GM12864 (cell line): ENCODE data around the gene STK33.

Source experiments
- DNase-seq: peaks from one replicate; pipeline ENCODE4 v3.0.0-alpha.2; 2011; ENCODE audit warnings: low read depth
- H3K4me3 ChIP-seq: 2 replicates; pipeline ENCODE4 v1.5.1; 2011; ENCODE audit warnings: mild to moderate bottlenecking, low read depth, low read length, control low read depth
- CTCF ChIP-seq: IDR thresholded peaks from 2 replicates; pipeline ENCODE4 v1.5.1; 2011; ENCODE audit warnings: low read depth, mild to moderate bottlenecking, moderate library complexity, low read length, control low read depth, inconsistent platforms; ENCODE audit errors: missing control alignments

The STK33 gene

DNA sequence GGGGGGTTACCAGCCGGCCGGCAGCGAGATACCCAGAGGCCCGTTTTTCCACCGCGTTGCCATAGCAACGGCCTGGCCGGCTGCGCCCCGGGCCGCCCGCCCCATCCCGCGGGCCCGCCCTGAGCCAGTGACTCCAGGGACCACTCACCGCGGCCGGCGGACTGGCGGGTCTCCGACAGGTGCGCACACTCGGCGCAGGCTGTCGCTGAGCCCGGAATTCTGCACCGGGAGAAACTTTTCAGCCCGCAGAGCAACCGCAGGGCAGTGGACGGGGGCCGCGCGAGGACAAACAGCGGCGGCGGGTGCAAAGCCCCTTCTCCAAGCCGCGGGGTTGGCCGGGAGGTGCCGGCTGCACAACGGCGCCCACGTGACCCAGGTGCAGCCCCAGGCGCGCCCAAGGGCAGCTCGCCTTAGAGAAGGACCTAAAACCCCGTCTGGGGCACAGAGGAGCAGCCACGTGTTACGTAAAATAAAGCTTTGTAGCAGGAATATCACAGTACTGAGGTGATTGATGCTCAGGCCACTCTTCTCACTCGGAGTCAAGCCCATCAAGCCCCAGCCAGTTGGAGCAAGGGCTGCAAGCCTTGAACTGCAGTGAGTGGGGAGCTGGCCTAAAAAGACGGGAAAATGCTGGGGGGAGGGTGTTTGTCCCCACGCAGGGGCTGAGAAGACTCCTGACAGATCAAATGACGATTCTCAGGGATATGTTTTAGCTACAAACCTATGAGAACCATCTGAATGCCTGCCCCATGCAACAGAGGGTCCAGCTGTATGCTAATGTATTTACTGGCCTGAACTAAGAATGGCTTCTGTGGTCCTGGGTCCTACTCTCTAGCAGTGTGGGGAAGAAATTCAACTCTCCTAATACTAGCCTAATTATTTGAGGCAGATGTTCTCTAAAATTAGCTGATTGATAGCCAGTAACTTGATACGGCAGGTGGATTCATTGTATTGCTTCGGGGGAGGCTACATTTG lies at the start of gene STK33:
TSS of gene STK33 (minus strand) at position 294 of the 975 bp plus-strand sequence. CDS start 119,323 bp downstream, outside the sequence.
- no peak for DNase-seq
- no peak for TF ChIP-seq CTCF
- peak within 1 kb of the TSS; percentile 79 for H3K4me3 ChIP-seq

GRCh38 chr11:8642196-8642841 lies 48.3 kb upstream of the STK33 start:
- H3K4me3 ChIP-seq = no peak overlapping the region
- TF ChIP-seq CTCF = no peak
- no peak for DNase-seq

GRCh38 chr11:8641332-8641731 lies 47.3 kb upstream of the STK33 start:
- no peak overlapping the region for H3K4me3 ChIP-seq
- no peak for DNase-seq
- no peak for TF ChIP-seq CTCF

- no peak for DNase-seq
- no peak overlapping the region for H3K4me3 ChIP-seq
Measured at GRCh38 chr11:8640267-8640906, 46.4 kb upstream of the STK33 start.

GRCh38 chr11:8639655-8640054 lies 45.6 kb upstream of the STK33 start:
- no peak overlapping the region for H3K4me3 ChIP-seq
- TF ChIP-seq CTCF = no peak
- no peak for DNase-seq

More at GRCh38 chr11:8640267-8640906, 46.4 kb upstream of the STK33 start:
- TF ChIP-seq CTCF = no peak

- no peak for TF ChIP-seq CTCF
- DNase-seq = no peak
- no peak overlapping the region for H3K4me3 ChIP-seq
Measured at GRCh38 chr11:8638300-8638699, 44.3 kb upstream of the STK33 start.
